ENCODE results near the gene PRKN.

DNA sequence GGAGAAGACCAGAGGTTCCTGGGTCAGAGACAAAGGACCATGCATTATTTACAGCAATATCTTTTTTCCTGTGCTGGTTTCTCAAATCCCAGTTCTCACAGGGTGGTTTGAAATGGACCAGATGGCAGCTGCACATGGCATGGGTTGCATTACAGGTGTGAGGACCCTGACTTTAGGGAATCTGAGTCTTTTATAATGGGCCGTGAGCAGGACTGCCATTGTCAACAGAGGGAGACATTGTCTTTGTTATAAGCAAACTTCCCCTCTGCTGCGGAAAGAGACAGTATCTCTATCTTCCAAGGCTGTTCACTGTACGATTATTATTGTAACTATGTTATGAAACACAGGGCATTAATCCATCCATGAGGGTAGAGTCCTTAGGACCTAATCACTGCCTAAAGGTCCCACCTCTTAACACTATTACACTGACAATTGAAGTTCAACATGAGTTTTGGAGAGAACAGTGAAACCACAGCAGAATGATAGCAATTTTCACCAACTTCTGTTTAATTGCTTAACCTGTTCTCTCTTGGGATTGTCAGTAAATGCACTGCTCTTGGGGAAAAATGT lies 1297.6 kb downstream of the PRKN start:
- TF ChIP-seq EZH2 (IDR thresholded peaks at IDR 0.05; ENCODE audit: borderline replicate concordance, low read depth, low read length, severe bottlenecking) (no peak), POLR2A (IDR thresholded peaks at IDR 0.05; ENCODE audit: low read depth, low read length) (no peak)
- TF ChIP-seq, protein P1, sequence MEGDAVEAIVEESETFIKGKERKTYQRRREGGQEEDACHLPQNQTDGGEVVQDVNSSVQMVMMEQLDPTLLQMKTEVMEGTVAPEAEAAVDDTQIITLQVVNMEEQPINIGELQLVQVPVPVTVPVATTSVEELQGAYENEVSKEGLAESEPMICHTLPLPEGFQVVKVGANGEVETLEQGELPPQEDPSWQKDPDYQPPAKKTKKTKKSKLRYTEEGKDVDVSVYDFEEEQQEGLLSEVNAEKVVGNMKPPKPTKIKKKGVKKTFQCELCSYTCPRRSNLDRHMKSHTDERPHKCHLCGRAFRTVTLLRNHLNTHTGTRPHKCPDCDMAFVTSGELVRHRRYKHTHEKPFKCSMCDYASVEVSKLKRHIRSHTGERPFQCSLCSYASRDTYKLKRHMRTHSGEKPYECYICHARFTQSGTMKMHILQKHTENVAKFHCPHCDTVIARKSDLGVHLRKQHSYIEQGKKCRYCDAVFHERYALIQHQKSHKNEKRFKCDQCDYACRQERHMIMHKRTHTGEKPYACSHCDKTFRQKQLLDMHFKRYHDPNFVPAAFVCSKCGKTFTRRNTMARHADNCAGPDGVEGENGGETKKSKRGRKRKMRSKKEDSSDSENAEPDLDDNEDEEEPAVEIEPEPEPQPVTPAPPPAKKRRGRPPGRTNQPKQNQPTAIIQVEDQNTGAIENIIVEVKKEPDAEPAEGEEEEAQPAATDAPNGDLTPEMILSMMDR (IDR thresholded peaks at IDR 0.05; ENCODE audit: extremely low read depth in 1 of 2, insufficient read depth in 1 of 2, low read depth in 1 of 2, low read length in 2 of 2), result peak in 1 of 2 donors; percentile 14

Data from endothelial cell of umbilical vein (primary cell).